Nephron progenitor cell (in vitro differentiated cells): ENCODE measurements around the gene MYO7B.

Experiments used
- DNase-seq: peaks from one replicate; pipeline ENCODE4 v3.0.0; 2021
- H3K27ac Mint-ChIP-seq: 2 replicates; pipeline ENCODE4 v1.8.0; 2021; ENCODE audit warnings: mild to moderate bottlenecking, moderate library complexity, mixed read lengths
- H3K27me3 Mint-ChIP-seq: 2 replicates; pipeline ENCODE4 v1.8.0; 2021; ENCODE audit warnings: mild to moderate bottlenecking, low read depth, mixed read lengths; ENCODE audit not compliant: poor library complexity
- H3K36me3 Mint-ChIP-seq: 2 replicates; pipeline ENCODE4 v1.8.0; 2021; ENCODE audit warnings: low read depth, mixed read lengths
- H3K4me1 Mint-ChIP-seq: 2 replicates; pipeline ENCODE4 v1.8.0; 2021; ENCODE audit warnings: mixed read lengths
- H3K4me3 Mint-ChIP-seq: 2 replicates; pipeline ENCODE4 v1.8.0; 2021; ENCODE audit warnings: mild to moderate bottlenecking, moderate library complexity, mixed read lengths
- H3K9me3 Mint-ChIP-seq: 2 replicates; pipeline ENCODE4 v1.8.0; 2021; ENCODE audit warnings: mild to moderate bottlenecking, moderate library complexity, mixed read lengths
- CTCF ChIP-seq: fragments of 200-600 bp; sonication (generic); IDR thresholded peaks from 2 replicates; pipeline ENCODE4 v1.5.0; 2021; ENCODE audit warnings: antibody characterized with exemption

MYO7B gene

GRCh38 chr2:127645395-127646291 is 110.2 kb downstream of the MYO7B start, which contains the start of gene GPR17:
TSS of gene GPR17 (plus strand) at chr2:127646153. CDS start at chr2:127650736, 4,583 bp downstream.
- no peak within 1 kb of the TSS for H3K27ac Mint-ChIP-seq
- no peaks in the 10 kb centered on the region for H3K36me3 Mint-ChIP-seq
- no peak within 1 kb of the TSS for H3K4me3 Mint-ChIP-seq

DNA sequence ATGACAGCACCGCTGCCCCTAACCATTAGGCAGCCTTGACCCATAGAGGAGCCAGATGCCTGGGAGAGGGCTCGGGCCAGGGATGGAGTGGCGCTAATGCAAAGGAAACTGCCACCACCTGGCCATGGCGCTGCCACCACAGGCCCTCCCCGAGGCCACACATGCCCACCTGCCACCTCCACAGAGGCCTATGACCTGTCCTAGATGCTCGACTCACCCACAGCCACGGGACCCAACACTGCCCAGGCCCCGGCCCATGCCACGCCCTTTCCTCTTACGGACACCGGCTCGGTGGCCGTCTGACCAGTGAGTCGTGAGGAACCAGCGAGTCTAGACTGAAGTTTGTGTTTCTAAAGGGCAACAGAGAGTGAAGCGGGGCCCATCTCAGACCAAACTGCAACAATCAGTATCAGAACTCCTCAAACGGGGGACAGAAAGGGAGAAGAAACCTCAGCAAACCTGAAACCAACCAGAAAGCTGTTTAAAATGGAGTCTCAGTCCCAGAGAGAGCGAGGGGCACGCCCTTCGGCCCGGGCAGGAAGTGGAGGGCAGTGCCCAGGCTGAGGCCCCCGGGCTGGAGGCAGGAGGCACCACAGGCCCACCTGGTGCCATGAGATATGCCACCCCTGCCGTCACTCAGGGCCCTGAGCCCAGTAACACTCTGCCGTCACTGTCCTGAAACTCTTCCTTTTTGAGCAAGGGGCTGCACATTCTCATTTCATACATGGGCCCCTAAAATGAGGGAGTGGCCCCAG is 111.2 kb downstream of the MYO7B start:
- Mint-ChIP-seq H3K9me3 (no peaks in the 10 kb centered on the region), H3K4me1 (peaks cover 41% of the 10 kb centered on the region), H3K36me3 (no peaks in the 10 kb centered on the region), H3K4me3 (no peak overlapping the region), H3K27me3 (no peaks in the 10 kb centered on the region), H3K27ac (no peak overlapping the region)
- no peak for DNase-seq
- TF ChIP-seq CTCF, result no peak

More at GRCh38 chr2:127645395-127646291, 110.2 kb downstream of the MYO7B start, which contains the start of gene GPR17:
- Mint-ChIP-seq H3K27me3 (no peaks in the 10 kb centered on the region), H3K4me1 (peaks cover 41% of the 10 kb centered on the region), H3K9me3 (no peaks in the 10 kb centered on the region)
- no peak for TF ChIP-seq CTCF
- DNase-seq, result peak; percentile 42

GRCh38 chr2:127647242-127648190 is 112.0 kb downstream of the MYO7B start:
- Mint-ChIP-seq H3K4me1 (peaks cover 41% of the 10 kb centered on the region), H3K4me3 (no peak overlapping the region), H3K27me3 (no peaks in the 10 kb centered on the region)

DNA sequence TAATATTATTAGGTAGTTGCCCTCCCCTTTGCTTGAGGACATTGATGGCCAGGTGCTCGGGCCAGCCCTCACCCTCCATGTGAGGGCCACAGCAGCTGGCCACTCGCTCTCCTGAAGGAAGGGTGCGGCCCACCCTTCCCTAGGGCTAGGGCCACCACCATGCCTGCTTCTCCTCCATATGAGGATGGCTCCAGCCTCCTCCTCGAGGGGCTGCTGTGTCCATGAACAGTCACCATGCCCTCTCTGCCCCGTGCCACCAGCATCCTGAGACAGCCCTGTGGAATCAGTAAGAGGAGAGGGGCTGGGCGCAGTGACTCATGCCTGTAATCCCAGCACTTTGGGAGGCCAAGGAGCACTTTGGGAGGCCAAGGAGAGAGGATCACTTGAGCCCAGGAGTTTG is 112.8 kb downstream of the MYO7B start:
- DNase-seq, result no peak
- no peak overlapping the region for H3K4me3 Mint-ChIP-seq
- no peaks in the 10 kb centered on the region for H3K36me3 Mint-ChIP-seq
- H3K4me1 Mint-ChIP-seq, result peaks cover 41% of the 10 kb centered on the region
- TF ChIP-seq CTCF, result no peak
- H3K27ac Mint-ChIP-seq, result no peak overlapping the region
- no peaks in the 10 kb centered on the region for H3K27me3 Mint-ChIP-seq
- H3K9me3 Mint-ChIP-seq, result no peaks in the 10 kb centered on the region

More at GRCh38 chr2:127647242-127648190, 112.0 kb downstream of the MYO7B start:
- no peak for DNase-seq
- H3K27ac Mint-ChIP-seq, result no peak overlapping the region
- no peaks in the 10 kb centered on the region for H3K9me3 Mint-ChIP-seq
- no peaks in the 10 kb centered on the region for H3K36me3 Mint-ChIP-seq
- no peak for TF ChIP-seq CTCF

GRCh38 chr2:127649100-127649611 is 113.7 kb downstream of the MYO7B start:
- Mint-ChIP-seq H3K36me3 (no peaks in the 10 kb centered on the region), H3K27me3 (no peaks in the 10 kb centered on the region), H3K9me3 (no peaks in the 10 kb centered on the region), H3K4me1 (peaks cover 41% of the 10 kb centered on the region), H3K4me3 (no peak overlapping the region), H3K27ac (peak overlapping the region; percentile 62)
- DNase-seq, result no peak
- no peak for TF ChIP-seq CTCF
